Suprapubic skin (tissue), 4 donors: Measurements from ENCODE around the gene TANGO2. TPM values are rescaled to one million over a fixed set of nuclear protein-coding genes. Genes with fewer than 3 reads are reported as not detected.

Source experiments
- DNase-seq, 2 donors: peaks; one replicate each; pipeline ENCODE4 v3.0.0-alpha.2; 2019; ENCODE audit warnings: low spot score in 2 of 2
- H3K27ac ChIP-seq: fragments of 200-600 bp; sonication (generic); one replicate; pipeline ENCODE4 v1.5.1; 2019
- H3K27me3 ChIP-seq: fragments of 200-600 bp; sonication (generic); one replicate; pipeline ENCODE4 v1.5.1; 2019
- H3K36me3 ChIP-seq: fragments of 200-600 bp; sonication (generic); one replicate; pipeline ENCODE4 v1.5.1; 2019
- H3K4me1 ChIP-seq: fragments of 200-600 bp; sonication (generic); one replicate; pipeline ENCODE4 v1.5.1; 2019
- H3K4me3 ChIP-seq: fragments of 200-600 bp; sonication (generic); one replicate; pipeline ENCODE4 v1.5.1; 2019; ENCODE audit warnings: mild to moderate bottlenecking
- H3K9me3 ChIP-seq: fragments of 200-600 bp; sonication (generic); one replicate; pipeline ENCODE4 v1.5.1; 2019
- EP300 ChIP-seq: sonication (generic); formaldehyde crosslinking; IDR thresholded peaks from one replicate; pipeline ENCODE4 v1.6.1; 2017; ENCODE audit warnings: antibody characterized with exemption
- POLR2A ChIP-seq, 2 donors: fragments of 450-650 bp; IDR thresholded peaks; one replicate each; pipeline ENCODE4 v1.6.1; 2017; ENCODE audit warnings: antibody characterized with exemption in 2 of 2, mild to moderate bottlenecking in 2 of 2, moderate library complexity in 2 of 2
- POLR2AphosphoS5 ChIP-seq, 3 donors: sonication (generic); formaldehyde crosslinking; IDR thresholded peaks; one replicate each; pipeline ENCODE4 v1.6.1; 2017; ENCODE audit warnings: antibody characterized with exemption in 3 of 3
- WGBS: methylation state at CpG from one replicate; pipeline ENCODE4 v1.1.5; 2018; 5-methylcytosine and 5-hydroxymethylcytosine counted together
- total RNA-seq, 4 donors: library from RNA; depleted of rRNA; stranded (reverse); fragments of >200 nt; gene quantifications; one replicate each; pipeline ENCODE4 v1.1.0, GENCODE V29; 2016
- TF ChIP-seq, protein P1 (sequence below), 2 donors: fragments of 200-600 bp in 1 of 2; fragments of 450-650 bp in 1 of 2; sonication (generic) in 1 of 2; IDR thresholded peaks; one replicate each; pipeline ENCODE4 v1.5.1; 2016 to 2019; ENCODE audit warnings: antibody characterized with exemption in 2 of 2, mild to moderate bottlenecking in 1 of 2, moderate library complexity in 1 of 2

The TANGO2 gene
- total RNA-seq, 4 donors from 2014 or later, result 23.1 to 31.9 (median 26.8) TPM

DNA sequence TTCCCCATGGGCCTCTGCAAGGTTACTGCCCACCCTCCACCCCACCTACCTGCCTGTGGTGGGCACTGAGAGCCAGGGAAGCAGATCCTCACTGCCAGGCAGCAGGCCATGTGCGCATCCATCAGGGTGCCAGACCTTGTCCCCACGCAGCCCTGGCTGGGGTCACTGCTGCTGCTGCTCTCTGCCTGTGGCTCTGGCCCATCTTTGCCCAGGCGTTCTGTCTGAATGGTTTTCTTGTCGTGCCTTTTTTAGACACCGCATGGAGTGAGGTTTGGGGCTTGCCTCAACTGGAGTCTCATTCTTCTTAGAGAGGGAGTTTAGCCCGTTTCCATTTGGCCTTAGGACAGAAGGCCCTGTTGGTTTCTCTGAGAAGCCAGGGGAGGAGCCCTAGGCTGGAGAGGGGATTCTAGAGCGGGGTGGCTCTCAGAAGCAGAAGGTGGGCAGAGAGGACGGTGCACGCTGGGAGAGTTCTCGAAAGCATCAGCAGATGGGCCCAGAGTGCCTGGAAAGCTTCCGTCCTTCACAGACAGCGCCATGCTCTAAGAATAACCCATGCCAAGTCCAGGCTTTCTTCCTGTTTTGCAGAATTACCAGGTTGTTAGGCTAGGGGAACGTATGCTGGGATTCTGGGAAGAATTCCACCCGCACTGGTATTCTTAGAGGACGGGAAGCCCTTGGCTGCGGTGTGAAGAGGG lies 8.1 kb downstream of the TANGO2 start:
- DNase-seq, result no peak
- H3K36me3 ChIP-seq, result peaks cover 9% of the 10 kb centered on the region
- 76% methylated on average over 16 of the region's 16 CpGs for WGBS
- H3K9me3 ChIP-seq, result no peaks in the 10 kb centered on the region
- no peak overlapping the region for H3K27ac ChIP-seq
- H3K4me1 ChIP-seq, result peaks cover 31% of the 10 kb centered on the region
- TF ChIP-seq POLR2A (IDR thresholded peaks at IDR 0.05) (no peak), POLR2AphosphoS5 (IDR thresholded peaks at IDR 0.05) (no peak), EP300 (no peak)
- TF ChIP-seq, protein P1, sequence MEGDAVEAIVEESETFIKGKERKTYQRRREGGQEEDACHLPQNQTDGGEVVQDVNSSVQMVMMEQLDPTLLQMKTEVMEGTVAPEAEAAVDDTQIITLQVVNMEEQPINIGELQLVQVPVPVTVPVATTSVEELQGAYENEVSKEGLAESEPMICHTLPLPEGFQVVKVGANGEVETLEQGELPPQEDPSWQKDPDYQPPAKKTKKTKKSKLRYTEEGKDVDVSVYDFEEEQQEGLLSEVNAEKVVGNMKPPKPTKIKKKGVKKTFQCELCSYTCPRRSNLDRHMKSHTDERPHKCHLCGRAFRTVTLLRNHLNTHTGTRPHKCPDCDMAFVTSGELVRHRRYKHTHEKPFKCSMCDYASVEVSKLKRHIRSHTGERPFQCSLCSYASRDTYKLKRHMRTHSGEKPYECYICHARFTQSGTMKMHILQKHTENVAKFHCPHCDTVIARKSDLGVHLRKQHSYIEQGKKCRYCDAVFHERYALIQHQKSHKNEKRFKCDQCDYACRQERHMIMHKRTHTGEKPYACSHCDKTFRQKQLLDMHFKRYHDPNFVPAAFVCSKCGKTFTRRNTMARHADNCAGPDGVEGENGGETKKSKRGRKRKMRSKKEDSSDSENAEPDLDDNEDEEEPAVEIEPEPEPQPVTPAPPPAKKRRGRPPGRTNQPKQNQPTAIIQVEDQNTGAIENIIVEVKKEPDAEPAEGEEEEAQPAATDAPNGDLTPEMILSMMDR (IDR thresholded peaks at IDR 0.05), result no peak
- H3K4me3 ChIP-seq, result no peak overlapping the region
- no peaks in the 10 kb centered on the region for H3K27me3 ChIP-seq

DNA sequence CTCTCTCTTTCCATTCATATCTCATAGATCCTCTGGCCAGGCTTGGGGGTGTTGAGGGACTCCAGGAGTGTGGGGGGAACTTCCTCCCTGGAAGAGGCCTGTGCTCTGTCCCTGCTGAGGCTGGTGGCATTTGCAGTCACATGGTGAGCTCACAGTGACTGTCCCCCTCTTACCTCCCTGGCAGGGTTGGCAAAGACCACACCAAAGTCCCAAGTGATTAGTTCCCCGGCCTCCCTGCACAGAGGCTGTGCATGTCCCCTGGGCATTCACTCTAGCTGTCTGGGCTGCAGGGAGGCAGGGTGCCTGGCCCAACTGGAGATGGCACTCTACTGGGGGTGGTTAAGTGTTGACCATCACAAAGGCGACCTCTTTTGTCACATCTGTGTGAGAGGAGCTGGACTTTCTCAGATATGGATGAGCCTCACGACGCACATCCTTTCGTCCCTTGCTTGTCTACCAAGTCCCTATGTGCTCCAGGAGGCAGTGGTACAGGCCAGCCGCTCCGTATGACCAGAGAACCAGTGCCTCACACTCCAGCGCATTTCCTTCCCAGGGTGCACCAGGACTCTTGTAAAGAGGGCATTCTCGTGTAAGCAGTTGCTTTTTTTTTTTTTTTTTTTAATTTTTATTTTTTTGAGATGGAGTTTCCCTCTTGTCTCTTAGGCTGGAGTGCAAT lies 8.8 kb downstream of the TANGO2 start:
- peaks cover 28% of the 10 kb centered on the region for H3K4me1 ChIP-seq
- no peak overlapping the region for H3K27ac ChIP-seq
- WGBS, result 95% methylated on average over 9 of the region's 9 CpGs
- DNase-seq, result no peak
- no peak overlapping the region for H3K4me3 ChIP-seq
- no peaks in the 10 kb centered on the region for H3K27me3 ChIP-seq
- peaks cover 3% of the 10 kb centered on the region for H3K36me3 ChIP-seq
- TF ChIP-seq POLR2A (IDR thresholded peaks at IDR 0.05) (no peak), EP300 (no peak), POLR2AphosphoS5 (IDR thresholded peaks at IDR 0.05) (no peak)
- TF ChIP-seq, protein P1 (IDR thresholded peaks at IDR 0.05), result no peak
- H3K9me3 ChIP-seq, result no peaks in the 10 kb centered on the region

DNA sequence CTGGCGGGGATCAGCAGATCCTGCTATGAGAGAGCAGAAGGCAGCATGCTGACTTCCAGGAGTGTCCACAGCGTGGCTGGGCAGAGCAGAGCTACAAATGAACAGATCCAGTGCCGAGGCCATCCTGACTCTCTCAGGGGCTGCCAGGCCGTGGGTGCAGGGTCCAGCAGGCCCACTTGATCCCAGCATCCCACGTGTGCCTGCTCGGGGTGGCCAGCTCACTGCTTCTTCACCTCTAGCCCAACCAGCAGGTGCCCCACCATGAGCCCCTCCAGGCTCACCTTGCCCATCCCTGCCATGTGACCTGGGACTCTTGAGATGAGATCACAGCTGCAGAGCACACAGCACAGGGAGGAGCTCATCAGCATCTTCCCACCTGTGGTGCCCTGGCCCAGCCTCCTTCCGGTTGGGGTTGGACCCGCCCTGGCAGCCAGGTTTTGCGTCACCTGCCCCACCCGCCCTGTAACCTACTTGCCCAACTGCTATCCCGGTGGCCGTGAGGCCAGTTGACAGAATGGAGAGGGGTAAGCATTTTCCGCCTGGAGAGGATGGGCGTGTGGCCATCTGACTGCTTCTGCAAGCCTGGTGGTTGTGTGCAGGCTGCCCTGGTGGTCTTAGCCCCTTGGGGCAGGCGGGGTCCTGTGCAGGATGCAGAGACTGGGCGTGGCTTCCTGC lies 11.0 kb downstream of the TANGO2 start:
- Histone ChIP-seq H3K27me3 (no peaks in the 10 kb centered on the region), H3K4me3 (no peak overlapping the region), H3K36me3 (peaks cover 7% of the 10 kb centered on the region), H3K4me1 (peaks cover 28% of the 10 kb centered on the region), H3K9me3 (no peaks in the 10 kb centered on the region), H3K27ac (no peak overlapping the region)
- DNase-seq, result no peak
- no peak for TF ChIP-seq POLR2A (IDR thresholded peaks at IDR 0.05)
- no peak for TF ChIP-seq EP300
- TF ChIP-seq POLR2AphosphoS5 (IDR thresholded peaks at IDR 0.05), result no peak
- TF ChIP-seq, protein P1 (IDR thresholded peaks at IDR 0.05), result no peak
- WGBS, result 84% methylated on average over 10 of the region's 16 CpGs

DNA sequence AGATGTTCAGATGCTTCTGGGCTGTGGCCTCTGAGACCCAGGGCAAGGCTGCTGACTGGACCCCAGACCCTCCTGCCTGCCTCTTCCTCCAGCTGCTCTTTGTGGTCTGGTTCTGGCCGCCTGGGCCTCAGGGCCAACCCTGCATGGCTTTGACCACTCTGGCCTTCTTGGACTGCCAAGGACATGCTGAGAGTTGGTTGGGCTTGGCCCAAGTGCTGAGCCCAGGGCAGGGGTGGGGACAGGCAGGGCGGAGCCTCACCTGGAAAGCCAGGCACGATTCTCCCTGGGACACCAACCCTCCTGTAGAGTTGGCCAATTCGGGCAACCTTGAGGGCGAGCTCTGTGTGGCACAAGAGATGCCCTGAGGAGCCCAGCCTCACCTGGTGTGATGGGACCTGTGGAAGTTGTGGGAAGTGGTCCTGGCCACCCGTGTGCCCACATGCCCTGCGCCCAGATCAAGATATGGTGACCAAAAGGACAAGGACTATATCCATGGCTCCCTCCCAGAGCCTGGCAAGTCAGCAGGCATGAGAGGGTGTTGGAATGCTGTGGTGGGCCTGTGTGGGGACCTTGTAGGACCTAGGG lies 11.6 kb downstream of the TANGO2 start:
- Histone ChIP-seq H3K36me3 (peaks cover 13% of the 10 kb centered on the region), H3K4me1 (peaks cover 28% of the 10 kb centered on the region), H3K4me3 (no peak overlapping the region), H3K9me3 (no peaks in the 10 kb centered on the region), H3K27ac (no peak overlapping the region), H3K27me3 (no peaks in the 10 kb centered on the region)
- WGBS, result 67% methylated on average over 6 of the region's 7 CpGs
- DNase-seq, result no peak
- TF ChIP-seq, protein P1 (IDR thresholded peaks at IDR 0.05), result no peak
- TF ChIP-seq POLR2A (IDR thresholded peaks at IDR 0.05), result no peak
- TF ChIP-seq EP300, result no peak
- TF ChIP-seq POLR2AphosphoS5 (IDR thresholded peaks at IDR 0.05), result no peak
